HG03442 (cell line): Measurements from ENCODE around the gene SACS.
"Not testable (repeated sequence)": the region's sequence is repeated elsewhere in the genome, so short reads cannot be mapped to it uniquely, and the experiment has no call there.

Source experiments
- ATAC-seq: cut with Tn5 transposase; IDR thresholded peaks from one replicate; pipeline ENCODE4 v1.9.1; 2021; ENCODE audit warnings: mild to moderate bottlenecking, moderate library complexity; ENCODE audit not compliant: unreplicated experiment

SACS gene

GRCh38 chr13:23455401-23456185 is 22.1 kb upstream of the SACS start:
- ATAC-seq, result no peak

GRCh38 chr13:23453132-23453531 is 19.6 kb upstream of the SACS start:
- ATAC-seq, result no peak

GRCh38 chr13:23450340-23451046 is 17.0 kb upstream of the SACS start:
- ATAC-seq, result no peak

- ATAC-seq, result no peak
Observed at GRCh38 chr13:23449398-23450162, 16.1 kb upstream of the SACS start.

- ATAC-seq, result no peak
Observed at GRCh38 chr13:23447927-23448326, 14.4 kb upstream of the SACS start.

GRCh38 chr13:23445794-23446193 is 12.3 kb upstream of the SACS start:
- no peak for ATAC-seq

- ATAC-seq, result no peak
Observed at GRCh38 chr13:23443878-23444277, 10.4 kb upstream of the SACS start.

- no peak for ATAC-seq
Observed at GRCh38 chr13:23443110-23443509, 9.6 kb upstream of the SACS start.

GRCh38 chr13:23440821-23441618 is 7.5 kb upstream of the SACS start:
- no peak for ATAC-seq

GRCh38 chr13:23440324-23440723 is 6.8 kb upstream of the SACS start:
- not testable (repeated sequence) for ATAC-seq

GRCh38 chr13:23437916-23438315 is 4.4 kb upstream of the SACS start:
- no peak for ATAC-seq

GRCh38 chr13:23436680-23437079 is 3.2 kb upstream of the SACS start:
- no peak for ATAC-seq

GRCh38 chr13:23434491-23434890 is 989 bp upstream of the SACS start:
- ATAC-seq, result no peak

GRCh38 chr13:23432626-23433025 is 876 bp downstream of the SACS start:
- ATAC-seq, result no peak

GRCh38 chr13:23430664-23431063 is 2.8 kb downstream of the SACS start:
- ATAC-seq, result no peak

GRCh38 chr13:23427881-23428528 is 5.5 kb downstream of the SACS start:
- no peak for ATAC-seq

GRCh38 chr13:23427342-23427843 is 6.1 kb downstream of the SACS start:
- no peak for ATAC-seq

GRCh38 chr13:23421596-23421995 is 11.9 kb downstream of the SACS start:
- ATAC-seq, result no peak

- ATAC-seq, result no peak
Observed at GRCh38 chr13:23418776-23419683, 14.5 kb downstream of the SACS start.
